NCI-H446 treated with DMSO at 0.1 percent for 48 hours (cell line): ENCODE data around the gene TMEM182.

ENCODE experiments used
- DNase-seq: peaks from one replicate; lab custom pipeline; 2025; lab: John Stamatoyannopoulos, UW

TMEM182 gene

DNA sequence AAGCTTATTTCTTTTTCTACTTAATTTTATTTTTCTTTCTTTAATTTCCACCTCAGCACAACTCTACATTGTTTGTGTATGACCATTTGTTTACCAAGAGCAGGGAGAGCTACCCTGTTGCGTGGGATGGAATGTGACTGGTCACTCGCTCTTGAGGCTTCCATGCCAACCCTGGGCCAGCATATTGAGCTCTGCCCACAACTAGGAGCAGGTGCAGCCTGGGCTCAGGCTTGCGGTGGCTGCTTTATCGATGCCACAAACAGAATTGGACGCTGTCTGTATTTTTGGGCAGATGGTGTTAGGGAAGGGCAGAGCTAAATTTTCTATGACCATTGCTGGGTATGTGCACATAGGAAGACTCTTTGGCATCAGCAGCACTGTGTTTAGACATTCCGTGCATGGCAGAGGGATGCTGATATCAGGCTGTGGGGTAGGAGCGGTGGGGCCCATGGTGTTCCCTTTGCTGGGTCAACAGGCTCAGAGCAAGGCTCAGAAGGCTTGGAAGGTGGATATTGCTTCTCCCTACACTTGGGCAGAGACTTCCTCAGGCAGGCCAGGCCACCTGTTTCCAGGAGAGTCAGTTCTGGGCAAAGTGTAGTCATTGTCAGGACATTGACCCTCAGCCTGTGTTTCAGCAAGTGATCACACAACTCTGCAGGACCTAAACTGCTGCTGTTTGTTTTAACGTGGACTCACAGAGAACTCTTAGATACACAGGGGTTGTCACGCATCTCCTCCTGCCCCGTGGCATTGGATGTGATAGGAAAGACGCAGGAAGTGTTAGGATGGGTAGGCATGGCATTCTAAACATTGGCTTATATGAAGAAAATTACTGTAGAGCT lies 40.2 kb downstream of the TMEM182 start:
- DNase-seq = no peak

DNA sequence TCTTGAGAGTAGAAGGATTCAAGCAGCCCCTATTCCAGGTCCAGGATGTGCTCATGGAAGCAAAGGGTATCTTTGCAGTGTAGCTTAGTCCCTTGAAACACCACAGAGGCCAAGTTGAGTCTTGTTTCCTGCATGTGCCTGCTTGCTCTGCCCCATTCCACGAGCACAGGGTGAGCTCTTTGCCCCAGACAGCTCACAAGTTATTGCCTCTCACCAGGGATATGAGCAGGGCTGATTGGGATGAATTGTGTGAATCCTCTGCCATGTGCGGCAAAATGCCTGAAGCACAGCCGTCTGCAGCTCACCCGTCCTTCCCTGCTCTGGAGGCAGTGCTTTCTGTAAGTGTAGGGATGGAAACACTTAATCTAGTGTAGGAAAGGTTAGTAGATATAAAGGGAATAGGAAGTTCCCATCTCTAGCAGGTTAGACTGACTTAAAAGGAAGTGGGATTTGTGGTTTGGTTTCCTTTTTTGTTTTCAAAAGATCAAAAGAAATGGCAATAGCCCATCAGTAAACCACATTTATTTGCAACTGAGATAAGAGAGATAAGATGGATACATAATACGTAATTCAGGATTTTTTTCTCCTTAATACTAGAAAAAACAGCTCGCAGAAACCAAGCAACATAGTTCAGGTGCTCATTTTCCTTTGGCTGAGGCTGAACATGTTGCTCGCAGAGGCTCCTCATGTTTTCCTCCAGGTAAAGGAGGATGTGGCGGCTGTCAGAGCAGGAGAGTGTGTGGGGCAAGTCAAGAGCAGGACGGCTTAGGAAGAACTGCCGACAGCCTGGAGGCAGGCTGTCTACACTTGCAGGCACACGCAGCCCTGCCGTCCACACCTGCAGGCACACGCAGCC lies 41.4 kb downstream of the TMEM182 start:
- no peak for DNase-seq

DNA sequence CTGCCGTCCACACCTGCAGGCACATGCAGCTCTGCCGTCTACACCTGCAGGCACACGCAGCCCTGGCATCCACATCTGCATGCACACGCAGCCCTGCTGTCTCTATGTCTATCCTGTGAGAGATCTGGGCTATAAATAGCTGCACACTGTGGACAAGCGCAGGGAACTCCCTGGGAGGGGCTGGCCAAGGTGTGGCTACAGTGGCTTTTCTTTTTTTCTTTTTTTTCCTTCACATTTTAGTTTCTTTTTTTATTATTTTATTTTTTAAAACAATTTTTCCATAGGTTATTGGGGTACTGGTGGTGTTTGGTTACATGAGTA lies 42.0 kb downstream of the TMEM182 start:
- no peak for DNase-seq

DNA sequence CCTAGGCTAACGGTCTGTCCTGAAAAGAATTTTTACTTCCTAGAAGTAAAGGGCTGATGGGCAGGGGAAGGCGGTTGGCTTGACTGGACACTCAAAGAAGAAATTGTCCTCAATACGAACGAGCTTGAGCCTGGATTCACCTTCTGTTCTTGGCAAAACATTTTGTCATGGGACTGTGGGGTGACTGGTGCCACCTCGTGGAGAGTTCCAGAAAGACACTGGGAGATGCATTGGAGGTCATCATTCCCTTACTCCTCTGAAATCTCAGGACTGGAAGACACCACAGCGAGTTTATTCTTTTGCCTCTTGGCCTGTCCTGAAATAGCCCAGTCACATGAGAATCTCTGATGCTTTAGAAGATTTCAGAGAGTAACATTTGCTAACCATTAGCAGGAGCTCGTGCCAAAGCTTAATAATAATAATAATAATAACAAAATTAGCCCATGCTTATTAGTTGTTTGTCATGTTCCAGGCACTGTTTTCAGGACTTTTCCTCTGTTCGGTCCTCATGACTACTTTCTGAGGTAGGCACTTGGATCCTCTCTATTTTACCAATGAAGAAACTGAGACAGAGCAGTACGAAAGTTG lies 44.5 kb downstream of the TMEM182 start:
- DNase-seq = peak; percentile 61

- DNase-seq = no peak
These were observed 47.7 kb downstream of the TMEM182 start for GRCh38 chr2:102809291-102810189.

GRCh38 chr2:102815285-102815684 lies 53.5 kb downstream of the TMEM182 start:
- DNase-seq = no peak

DNA sequence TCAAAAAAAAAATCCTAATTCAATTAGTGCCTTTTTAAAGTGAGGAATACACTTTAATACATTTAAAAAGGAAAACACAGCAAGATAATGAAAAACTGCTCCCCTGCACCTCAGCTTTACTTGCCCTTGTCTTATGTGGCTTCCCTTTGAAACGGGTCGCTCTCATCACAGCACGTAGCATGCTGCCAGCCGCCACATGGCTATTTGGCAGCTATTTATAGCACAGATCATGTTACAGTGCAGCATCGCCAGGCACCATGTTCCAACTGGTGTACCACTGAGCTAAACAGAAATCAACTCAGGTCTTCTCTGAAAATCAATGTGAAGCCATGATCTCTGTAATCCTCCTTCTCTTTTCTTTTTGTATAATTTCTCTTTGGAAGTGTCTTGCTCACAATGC lies 65.1 kb downstream of the TMEM182 start:
- DNase-seq = peak; percentile 81

DNA sequence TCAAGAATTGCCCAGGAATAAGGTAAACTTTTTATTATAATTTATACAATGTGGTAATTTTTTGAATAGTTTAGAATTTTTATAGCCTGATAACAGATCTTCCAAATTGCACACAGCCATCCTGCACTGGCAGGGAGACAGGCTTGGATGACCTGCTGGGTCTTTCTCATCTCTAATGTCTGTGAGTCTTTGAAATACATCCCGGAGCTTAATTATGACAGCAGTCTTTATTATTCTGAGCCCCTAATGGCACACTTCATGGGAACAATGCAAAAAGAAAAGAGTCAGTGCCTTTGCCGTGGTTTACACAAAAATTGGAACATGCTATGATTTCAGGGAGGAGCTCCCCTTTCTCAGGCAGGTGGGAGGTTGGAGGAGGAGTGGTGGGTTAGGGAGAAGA lies 71.0 kb downstream of the TMEM182 start:
- no peak for DNase-seq

DNA sequence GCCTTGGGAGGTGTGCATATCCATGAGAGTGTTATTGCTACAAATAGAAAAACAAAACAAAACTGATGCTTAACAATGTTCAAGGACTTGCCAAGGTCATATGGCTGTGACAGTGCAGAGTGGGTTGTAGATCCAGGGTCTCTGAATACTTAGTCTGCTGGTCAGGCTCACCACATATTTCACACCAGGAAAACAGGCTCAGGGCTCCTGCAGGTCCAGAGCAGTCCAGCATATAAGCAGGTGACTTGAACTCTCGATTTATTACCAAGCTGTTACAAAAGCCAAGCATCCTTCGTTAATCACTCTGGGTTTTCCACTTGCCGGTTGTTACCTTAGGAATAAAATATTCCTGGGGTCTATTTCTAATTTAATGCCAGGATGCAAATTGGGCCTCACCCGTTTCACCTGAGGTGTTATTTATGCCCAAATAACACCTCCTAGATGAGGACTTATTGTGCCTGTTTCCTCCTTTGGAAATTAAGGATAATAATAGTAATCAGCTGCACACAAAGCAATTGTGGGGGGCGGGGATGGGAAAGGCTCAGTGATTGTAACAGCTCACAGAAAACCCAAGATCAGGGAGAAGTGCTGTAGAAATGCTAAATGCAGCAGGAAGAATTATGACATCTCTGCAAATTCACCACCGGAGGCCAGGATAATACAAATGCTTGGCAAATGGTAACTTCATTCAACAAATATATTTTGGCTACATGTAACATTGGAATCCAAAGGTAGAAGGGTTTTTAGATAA lies 72.9 kb downstream of the TMEM182 start:
- DNase-seq = no peak

GRCh38 chr2:102837626-102838198 lies 75.9 kb downstream of the TMEM182 start:
- DNase-seq = no peak

GRCh38 chr2:102839668-102840388 lies 78.0 kb downstream of the TMEM182 start:
- DNase-seq = peak; percentile 71

- peak; percentile 45 for DNase-seq
These were observed 79.4 kb downstream of the TMEM182 start for GRCh38 chr2:102841107-102841840.

GRCh38 chr2:102843764-102844443 lies 82.1 kb downstream of the TMEM182 start:
- peak; percentile 16 for DNase-seq

DNA sequence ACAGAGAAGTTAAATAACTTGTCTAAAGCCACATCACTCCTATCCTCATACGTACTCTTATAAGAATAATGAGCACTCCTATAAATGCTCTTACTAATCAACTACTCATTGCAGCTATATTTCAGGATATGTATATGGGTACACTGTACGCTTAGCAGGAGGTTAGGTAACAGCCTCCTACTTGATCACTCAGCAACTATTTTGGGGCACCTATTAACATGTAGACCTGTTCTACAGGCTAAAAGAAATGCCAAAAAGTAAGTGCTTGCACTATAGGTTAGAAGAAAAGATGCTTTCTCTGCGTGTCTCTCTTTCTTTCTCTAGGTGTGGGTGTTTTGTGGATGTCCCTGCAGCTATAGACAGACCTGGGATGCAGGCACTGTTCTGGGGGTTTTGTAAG lies 83.1 kb downstream of the TMEM182 start:
- no peak for DNase-seq

GRCh38 chr2:102848366-102848839 lies 86.6 kb downstream of the TMEM182 start:
- DNase-seq = peak; percentile 76

GRCh38 chr2:102850888-102851287 lies 89.1 kb downstream of the TMEM182 start:
- no peak for DNase-seq

GRCh38 chr2:102852867-102853266 lies 91.0 kb downstream of the TMEM182 start:
- DNase-seq = no peak
